Stomach (tissue), 4 donors: ENCODE measurements around the gene TGM1.

Source experiments
- CTCF ChIP-seq, 7 experiments: fragments of 450-650 bp in 4 of 7; fragments of 200-600 bp in 3 of 7; sonication (generic) in 3 of 7; IDR thresholded peaks; one replicate each; pipeline ENCODE4 v1.5.1; 2016 to 2019; ENCODE audit warnings: antibody characterized with exemption in 7 of 7, control low read depth in 2 of 7, mild to moderate bottlenecking in 1 of 7
- EP300 ChIP-seq: sonication (generic); formaldehyde crosslinking; IDR thresholded peaks from one replicate; pipeline ENCODE4 v1.6.1; 2017; ENCODE audit warnings: antibody characterized with exemption
- POLR2A ChIP-seq, 4 donors: fragments of 450-650 bp; IDR thresholded peaks; one replicate each; pipeline ENCODE4 v1.6.1; 2016; ENCODE audit warnings: antibody characterized with exemption in 4 of 4, control low read depth in 2 of 4, mild to moderate bottlenecking in 1 of 4, moderate library complexity in 1 of 4

- TF ChIP-seq CTCF (IDR thresholded peaks at IDR 0.05) (no peak), POLR2A (IDR thresholded peaks at IDR 0.05) (no peak), EP300 (no peak)
Measured at GRCh38 chr14:24264298-24264697, 1.3 kb upstream of the TGM1 start.
